C1 segment of cervical spinal cord (tissue), 14 donors: Measurements from ENCODE around the gene WAC.
"Not testable (repeated sequence)": the region's sequence is repeated elsewhere in the genome, so short reads cannot be mapped to it uniquely, and the experiment has no call there.

Source experiments
- DNase-seq, 14 donors: peaks; one replicate each; lab custom pipeline; 2025; lab: John Stamatoyannopoulos, UW

WAC gene, protein sequence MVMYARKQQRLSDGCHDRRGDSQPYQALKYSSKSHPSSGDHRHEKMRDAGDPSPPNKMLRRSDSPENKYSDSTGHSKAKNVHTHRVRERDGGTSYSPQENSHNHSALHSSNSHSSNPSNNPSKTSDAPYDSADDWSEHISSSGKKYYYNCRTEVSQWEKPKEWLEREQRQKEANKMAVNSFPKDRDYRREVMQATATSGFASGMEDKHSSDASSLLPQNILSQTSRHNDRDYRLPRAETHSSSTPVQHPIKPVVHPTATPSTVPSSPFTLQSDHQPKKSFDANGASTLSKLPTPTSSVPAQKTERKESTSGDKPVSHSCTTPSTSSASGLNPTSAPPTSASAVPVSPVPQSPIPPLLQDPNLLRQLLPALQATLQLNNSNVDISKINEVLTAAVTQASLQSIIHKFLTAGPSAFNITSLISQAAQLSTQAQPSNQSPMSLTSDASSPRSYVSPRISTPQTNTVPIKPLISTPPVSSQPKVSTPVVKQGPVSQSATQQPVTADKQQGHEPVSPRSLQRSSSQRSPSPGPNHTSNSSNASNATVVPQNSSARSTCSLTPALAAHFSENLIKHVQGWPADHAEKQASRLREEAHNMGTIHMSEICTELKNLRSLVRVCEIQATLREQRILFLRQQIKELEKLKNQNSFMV

DNA sequence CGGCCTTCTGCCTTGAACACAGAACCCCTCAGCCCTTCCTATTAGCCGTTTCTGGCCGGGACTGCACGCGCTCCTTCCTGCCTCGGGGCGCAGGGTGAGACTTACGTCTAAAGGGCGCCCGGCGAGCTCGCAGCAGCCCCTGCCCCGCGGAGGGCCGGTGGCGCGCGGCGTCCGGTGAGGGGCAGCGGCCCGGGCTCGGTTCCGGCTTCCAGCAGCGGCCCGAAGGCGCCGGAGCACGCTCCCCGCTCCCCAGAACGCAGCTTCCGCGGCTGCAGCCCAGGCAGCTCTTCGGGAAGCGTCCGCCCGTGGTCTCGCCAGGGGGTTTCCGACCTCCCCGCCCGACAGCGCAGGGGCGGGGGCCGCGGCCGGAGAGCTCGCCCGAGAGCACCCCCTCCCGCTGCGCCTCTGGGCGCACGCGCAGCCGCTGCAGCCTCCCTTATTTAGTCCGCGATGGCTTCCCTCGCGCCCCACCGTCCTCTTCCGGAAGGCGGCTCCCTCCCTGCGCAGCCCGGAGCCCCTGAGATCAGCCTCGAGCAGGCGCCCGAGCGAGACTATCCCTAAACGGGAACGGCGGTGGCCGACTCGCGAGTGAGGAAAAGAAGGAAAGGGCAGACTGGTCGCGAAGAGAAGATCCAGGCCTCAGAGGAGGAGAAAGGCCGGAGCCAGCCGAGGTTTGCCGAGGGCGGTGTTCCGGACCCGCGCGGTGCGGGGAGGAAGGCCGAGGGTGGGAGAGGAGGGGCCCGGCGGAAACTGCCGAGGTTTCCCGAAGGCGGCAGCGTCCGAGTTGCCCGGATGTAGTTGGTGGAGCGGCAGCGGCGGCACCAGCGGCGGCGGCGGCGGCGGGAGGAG is at the start of gene WAC:
Gene WAC, plus strand, starts transcription at position 782 of the 849 bp plus-strand sequence. CDS start 462 bp downstream, outside the sequence.
- peak; percentile 88 to 100 (median 97) for DNase-seq

DNA sequence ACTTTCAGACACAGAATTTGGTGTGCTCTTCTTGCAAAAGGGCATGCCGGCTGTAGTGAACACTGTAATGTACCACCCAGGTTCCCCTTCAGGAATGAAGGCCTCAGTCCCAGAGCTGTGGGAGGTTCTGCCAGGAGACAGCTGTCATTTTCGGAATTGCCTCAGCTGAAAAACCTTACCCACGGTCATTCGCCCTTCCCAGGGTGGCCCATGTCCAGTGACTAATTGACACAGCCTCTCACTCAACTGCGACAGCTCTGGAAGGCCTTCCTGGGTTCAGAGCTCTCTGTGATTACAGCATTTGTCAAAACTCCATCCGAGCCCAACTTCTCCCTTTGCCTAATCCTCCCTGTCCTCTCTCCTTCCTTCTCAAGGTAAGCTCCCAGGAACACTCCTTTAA is 43.7 kb upstream of the WAC start:
- no peak for DNase-seq

DNA sequence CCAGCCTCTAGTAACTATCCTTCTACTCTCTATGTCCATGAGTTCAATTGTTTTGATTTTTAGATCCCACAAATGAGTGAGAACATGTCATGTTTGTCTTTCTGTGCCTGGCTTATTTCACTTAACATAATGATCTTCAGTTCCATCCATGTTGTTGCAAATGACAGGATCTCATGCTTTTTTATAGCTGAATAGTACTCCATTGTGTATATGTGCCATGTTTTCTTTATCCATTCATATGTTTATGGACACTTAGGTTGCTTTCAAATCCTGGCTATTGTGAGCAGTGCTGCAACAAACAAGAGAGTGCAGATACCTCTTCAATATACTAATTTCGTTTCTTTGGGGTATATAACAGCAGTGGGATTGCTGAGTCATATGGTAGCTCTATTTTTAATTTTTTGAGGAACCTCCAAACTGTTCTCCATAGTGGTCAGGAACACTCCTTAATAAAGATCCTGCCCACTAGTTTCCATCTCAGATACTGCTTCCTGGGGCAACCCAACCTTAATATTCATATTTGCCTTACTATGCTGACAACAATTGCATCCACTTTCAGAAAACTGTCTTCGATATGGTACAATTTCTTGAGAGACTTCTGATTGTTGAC is 42.6 kb upstream of the WAC start:
- DNase-seq = not testable (repeated sequence)

DNA sequence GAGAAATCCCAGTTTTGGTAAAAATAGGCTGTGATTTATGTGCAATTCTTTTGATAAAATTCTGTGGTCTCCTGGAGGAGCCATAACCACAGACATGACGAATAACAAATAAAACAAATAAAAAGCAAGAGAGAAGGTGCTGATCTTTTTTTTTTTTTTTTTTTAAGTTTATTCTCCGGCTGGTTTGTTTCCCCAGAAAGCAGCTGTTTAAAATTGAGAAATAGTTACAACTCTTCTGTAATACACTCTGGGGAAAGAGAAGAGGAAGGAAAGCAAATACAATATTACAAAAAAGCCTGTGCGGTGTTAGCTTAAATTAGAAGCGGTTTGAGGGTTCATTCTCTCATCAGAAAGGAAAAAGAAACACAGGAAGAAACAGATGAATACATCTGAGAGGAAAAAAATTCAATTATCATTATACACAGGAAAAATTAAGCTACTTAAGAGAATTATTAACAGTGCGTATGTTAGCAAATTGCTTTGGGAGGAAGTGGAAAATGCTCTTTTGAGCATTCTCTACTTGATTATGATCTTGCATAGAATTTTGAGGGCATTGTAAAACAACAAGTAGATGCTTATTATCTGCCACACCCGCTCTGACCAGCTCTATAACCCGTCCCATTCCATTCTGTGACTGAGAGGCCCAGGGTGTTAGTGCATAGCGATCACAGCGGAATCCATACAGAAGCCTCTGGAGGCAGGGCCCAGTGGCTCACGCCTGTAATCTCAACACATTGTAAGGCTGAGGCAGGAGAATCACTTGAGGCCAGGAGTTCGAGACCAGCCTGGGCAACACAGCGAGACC is 40.6 kb upstream of the WAC start:
- no peak for DNase-seq

DNA sequence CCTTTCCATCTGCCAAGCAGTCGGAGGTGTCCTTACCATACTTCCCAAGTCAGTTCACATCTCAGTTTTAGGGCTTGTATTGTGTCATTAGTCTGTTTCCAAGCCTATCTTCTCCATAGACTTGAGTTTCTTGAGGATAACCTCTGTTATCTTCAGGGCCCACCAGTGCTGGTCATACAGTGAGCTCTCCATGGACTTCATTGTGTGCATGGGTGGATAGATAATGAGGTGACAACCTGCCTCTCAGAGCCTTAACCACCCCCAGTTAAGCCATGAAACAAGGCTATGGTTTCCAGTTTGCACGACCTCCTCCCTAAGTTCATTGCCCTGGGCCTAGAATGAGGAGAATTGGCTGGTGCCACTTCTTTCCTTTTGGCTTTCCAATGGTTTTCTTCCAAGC is 38.5 kb upstream of the WAC start:
- no peak for DNase-seq

DNA sequence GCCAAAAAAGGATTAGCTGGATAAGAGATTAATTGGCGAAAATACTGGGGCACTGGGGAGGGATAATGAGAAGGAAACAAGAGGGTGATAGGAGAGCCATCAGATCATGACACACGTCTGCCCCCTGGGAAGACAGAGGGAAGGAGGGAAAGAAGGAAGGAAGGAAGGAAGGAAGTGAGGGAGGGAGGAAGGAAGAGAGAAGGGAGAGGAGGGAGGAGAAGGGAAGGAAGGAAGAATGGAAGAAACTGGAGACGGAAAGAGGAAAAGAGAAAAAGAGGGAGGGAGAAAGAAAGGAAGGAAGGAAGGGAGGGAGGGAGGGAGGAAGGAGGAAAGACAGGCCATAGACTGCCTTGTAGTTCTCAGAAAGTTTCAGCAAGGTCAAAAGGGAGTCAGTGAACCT is 37.8 kb upstream of the WAC start:
- DNase-seq = no peak

DNA sequence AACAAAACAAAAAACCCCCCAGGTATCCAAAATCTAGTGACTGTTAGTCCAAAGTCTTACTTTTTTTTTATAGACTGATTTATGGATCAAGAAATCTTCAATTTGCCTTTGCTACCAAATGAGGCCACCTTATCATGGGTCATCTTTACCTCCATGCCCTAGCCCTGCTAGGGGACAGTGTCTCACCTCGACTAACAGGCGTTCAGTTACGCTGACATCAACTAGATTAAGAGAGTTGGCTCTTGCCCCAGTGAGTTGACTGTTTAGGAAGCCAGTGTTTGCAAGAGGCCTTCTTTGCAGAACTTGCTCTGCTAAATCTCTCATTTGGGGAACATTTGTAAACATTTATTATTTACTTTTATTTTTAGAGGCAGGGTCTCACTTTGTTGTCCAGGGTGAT is 36.9 kb upstream of the WAC start:
- DNase-seq = no peak

DNA sequence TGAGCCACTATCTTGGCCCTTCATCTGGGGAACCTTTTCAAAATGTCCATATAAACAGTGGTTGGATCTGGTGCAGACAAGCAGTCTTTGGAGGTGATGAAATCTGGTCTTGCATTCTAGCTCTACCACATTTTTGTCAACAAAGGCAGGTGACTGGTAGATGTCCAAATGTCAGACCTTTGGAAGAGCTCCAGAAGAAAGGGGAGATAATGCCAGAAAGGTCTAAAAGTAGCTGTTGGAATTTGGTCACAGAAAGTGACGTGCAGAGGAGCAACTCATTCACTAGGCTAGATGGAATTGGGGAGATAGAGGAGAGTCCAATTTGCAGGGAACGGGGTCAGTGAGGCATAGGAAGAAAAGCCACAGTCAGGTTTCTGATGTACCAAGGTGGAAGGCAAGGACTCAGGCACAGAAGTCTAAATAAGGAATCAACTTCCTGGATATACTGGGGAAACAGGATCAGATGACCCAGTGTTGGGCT is 36.4 kb upstream of the WAC start:
- DNase-seq = peak in 1 of 14 donors; percentile 76

DNA sequence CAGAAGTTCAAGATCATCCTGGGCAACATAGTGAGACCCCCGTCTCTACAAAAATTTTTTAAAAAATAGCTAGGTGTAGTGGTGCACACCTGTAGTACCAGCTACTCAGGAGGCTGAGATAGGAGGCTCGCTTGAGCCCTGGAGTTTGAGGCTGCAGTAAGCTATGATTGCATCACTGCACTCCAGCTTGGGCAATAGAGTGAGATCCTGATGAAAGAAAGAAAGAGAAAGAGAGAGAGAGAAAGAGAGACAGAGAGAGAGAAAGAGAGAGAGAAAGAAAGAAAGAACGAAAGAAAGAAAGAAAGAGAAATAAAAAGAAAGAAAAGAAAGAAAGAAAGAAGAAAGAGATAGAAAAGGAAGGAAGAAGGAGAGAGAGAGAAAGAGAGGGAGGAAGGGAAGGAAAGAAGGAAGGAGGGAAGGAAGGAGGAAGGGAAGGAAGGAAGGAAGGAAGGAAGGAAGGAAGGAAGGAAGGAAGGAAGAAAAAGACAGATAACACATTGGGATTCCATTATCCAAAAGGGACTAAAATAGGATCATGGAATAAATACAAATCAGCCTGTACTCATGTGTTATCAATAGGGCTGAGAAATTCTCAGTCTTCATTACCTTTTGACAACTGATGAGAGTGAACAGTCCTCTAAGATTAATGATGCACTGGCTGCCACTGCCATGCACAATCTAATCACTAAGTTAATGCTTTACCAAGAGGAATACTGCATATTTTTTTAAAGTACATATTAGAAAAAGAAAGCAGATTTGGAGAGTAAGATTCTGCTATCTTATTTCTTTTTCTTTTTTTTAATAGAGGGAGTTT is 35.4 kb upstream of the WAC start:
- DNase-seq = no peak

DNA sequence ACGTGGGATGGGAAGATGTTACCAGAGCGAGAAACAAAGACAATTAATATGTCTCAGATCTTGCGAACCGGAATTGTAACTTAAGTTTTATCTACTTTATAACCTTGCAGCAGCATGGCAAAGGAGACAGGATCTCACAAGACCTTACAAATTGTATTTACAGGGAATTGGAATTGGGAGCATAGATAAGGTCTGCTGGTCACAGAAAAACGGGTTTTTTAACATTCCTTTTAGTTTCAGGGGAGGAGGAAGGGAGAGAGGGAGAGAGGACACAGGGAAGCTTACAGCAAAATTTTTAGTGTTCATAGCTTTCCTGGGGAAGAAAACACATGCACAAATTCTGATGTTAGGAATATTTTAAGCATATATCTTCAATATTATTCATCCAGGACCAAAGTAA is 32.7 kb upstream of the WAC start:
- peak in 1 of 14 donors; percentile 52 for DNase-seq

DNA sequence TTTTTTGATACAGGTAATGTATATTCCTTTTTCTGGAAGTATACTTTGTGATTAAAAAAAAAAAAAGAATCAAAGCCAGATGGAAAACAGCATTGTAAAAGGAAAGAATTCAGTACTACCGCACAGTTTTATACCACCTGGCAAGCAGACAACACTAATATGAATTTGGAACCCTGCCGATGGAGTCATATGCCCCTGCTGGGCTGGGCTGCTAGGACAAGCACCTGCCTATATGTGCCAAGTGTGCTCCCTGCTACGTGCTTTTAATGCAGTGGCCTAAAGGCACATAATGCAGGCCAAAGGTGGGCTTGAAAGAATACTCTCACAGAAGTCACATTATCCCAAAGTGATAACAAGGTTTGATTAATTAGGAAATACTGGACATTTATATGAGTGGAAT is 29.8 kb upstream of the WAC start:
- peak in 1 of 14 donors; percentile 88 for DNase-seq

DNA sequence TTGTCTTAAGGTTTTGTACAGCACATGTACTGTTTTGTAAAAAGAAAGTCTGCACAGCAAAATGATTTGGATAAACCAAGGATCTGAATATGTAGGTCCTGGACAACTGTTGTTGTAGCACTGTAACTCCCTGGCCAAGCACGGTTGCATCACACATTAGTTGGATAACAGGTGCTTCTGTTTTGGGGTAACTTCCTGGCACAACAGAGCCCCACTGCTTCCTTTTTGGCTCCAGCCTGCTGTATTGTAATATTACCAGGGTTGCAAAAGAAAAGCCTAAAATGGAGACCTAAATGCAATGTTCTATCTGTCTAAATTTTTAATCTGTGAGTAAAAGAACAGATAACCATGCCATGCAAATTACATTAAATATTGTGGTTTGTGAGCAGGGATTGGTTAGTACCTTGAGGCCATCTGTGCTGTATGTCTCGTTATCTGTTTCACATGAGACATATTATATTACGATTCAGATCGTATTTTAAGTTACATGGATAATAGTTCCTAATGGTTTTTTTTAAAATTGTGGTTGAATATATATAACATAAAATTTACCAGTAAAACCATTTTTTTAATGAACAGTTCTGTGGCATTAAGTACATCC is 27.5 kb upstream of the WAC start:
- peak in 1 of 14 donors; percentile 58 for DNase-seq

DNA sequence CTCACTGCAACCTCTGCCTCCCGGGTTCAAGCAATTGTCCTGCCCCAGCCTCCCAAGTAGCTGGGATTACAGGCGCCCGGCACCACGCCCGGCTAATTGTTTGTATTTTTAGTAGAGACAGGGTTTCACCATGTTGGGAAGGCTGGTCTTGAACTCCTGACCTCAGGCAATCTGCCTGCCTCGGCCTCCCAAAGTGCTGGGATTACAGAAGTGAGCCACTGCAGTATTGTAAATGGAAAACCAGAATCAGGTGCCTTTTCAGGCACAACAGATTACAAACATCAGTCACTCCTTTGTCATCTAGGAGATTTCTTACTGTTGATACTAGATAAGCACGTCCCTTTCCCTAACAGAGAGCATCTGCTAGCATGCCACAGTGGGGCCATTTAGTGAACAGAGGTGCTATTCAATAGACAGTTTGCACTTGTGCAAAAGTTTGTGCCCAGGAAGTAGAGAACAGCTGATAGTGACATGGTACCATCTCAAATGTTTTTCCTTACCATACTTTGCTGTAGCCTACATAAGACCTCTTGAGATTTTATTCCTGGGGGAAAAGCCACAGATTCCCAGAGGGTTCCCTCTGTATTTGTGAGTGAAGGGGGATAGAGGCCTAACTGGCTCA is 24.5 kb upstream of the WAC start:
- DNase-seq = no peak

DNA sequence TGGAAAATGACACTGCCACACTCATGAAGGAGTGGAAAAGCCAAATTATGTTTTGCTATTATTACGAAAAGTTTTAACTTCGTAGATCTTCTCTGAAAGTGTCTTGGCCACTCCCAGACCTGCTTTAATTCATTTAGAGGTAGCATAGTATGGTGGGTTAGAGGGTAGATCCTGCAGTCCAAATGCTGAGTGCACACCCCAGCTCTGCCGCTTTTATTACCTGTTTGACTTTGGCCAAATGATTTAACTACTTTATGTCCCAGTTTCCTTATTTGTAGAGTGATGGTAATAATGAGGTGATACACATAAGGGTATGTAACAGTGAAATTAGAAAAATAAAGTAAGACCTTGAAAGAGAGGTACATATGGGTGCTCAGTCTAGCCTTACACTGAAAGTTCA is 23.6 kb upstream of the WAC start:
- DNase-seq = no peak

DNA sequence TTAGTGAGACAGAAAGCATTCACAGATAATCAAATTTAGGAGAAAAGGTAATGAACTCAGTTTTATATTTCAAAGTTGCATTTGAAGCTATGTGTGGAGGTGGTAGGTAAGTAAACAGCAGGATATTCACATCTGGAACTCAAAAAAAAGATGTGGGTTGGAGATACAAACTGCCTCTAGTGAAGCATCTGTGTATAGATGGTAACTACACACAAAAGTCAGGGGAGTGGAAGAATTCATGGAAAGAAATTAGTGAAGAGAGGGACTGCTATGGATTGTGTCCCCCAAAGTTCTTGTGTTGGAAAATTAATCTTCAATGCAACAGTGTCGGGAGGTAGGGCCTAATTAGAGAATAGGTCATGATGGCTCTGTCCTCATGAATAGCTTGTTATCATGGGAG is 18.3 kb upstream of the WAC start:
- no peak for DNase-seq

DNA sequence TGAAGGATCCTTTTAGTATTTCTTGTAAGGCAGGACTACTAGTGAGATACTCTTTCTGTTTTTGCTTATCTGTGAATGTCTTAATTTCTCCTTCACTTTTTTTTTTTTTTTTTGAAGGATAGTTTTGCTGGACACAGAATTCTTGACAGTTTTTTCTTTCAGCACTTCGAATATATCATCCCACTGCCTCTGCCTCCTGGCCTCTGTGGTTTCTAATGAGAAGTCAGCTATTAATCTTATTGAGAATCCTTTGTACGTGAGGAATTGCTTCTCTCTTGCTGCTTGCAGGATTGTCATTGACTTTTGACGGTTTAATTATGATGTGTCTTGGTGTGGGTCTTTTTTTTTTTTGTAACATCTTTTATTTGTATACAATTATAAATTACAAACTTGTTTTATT is 12.6 kb upstream of the WAC start:
- DNase-seq = no peak

DNA sequence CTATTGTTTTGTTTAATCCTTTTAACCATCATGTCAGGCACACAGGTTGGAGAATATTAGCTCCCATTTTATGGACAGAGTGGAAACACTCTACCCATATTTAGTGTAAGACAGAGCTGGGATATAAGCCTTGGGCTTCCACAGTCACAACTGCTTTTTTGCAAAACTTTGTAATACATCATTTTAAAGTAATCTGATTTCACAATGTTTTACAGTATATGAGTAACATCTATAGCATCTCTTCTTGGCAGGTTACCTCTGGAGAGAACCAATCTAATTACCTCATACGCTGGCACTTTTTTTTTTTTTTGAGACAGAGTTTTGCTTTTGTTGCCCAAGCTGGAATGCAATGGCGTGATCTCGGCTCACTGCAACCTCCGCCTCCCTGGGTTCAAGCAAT is 12.1 kb upstream of the WAC start:
- not testable (repeated sequence) for DNase-seq

DNA sequence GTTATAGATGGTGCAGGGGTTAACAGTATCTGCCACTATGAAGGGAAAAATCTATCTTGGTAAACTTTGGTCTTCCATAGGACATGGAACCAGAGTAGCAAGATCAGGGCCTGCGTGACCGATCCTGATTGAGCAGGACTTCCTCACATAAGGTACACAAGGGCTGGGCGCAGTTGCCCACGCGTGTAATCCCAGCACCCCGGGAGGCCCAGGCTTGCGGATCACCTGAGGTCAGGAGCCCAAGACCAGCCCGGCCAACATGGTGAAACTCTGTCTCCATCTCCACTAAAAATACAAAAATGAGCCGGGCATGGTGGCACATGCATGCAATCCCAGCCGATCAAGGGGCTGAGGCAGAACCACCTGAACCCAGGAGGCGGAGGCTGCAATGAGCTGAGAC is 11.0 kb upstream of the WAC start:
- not testable (repeated sequence) for DNase-seq

DNA sequence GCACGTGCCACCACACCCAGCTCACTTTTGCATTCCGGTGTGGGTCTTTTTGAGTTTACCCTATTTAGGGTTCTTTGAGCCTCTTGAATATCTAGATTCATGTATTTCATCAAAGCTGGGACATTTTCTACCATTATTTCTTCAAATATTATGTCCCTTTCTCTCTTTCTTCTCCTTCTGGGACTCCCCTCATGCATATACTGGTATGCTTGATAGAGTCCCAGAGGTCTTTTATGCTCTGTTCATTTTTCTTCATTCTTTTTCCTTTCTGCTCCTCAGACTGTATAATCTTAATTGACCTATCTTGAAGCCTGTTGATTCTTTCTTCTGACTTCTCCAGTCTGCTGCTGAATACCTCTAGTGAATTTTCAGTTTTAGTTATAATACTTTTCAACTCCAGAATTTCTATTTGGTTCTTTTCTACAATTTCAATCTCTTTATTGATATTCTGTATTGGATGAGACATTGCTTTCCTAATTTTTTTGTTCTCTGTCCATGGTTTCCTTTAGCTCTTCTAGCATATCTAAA is 9.1 kb upstream of the WAC start:
- DNase-seq = no peak
